K562 (cell line): ENCODE data around the gene NUDT15. TPM values are rescaled to one million over a fixed set of nuclear protein-coding genes. Genes with fewer than 3 reads are reported as not detected.
A peak's percentile ranks its signal among the peaks of the same experiment; 100 is the strongest.

ENCODE experiments used
- BRCA1 ChIP-seq, 2 experiments: fragments of 450-650 bp in 1 of 2; sonication (generic) in 1 of 2; formaldehyde crosslinking in 1 of 2; IDR thresholded peaks; 2 replicates each; pipeline versions ENCODE4 v1.5.0 to v1.6.1; 2017 to 2020; ENCODE audit warnings: mild to moderate bottlenecking in 1 of 2, missing genetic modification reagents in 1 of 2
- CTBP1 ChIP-seq: fragments of 450-650 bp; IDR thresholded peaks from 2 replicates; pipeline ENCODE4 v1.6.1; 2016; ENCODE audit warnings: borderline replicate concordance
- HOMEZ ChIP-seq: fragments of 250-450 bp; sonication (Bioruptor Pico); IDR thresholded peaks from 2 replicates; pipeline ENCODE4 v1.4.0; 2020; ENCODE audit warnings: mild to moderate bottlenecking, moderate library complexity
- KLF13 ChIP-seq: fragments of 450-650 bp; IDR thresholded peaks from 2 replicates; pipeline ENCODE4 v1.6.1; 2016; ENCODE audit warnings: missing genetic modification characterization, low read depth, mild to moderate bottlenecking, missing compliant biosample characterization, moderate library complexity, borderline replicate concordance
- MTA2 ChIP-seq: fragments of 450-650 bp; IDR thresholded peaks from 2 replicates; pipeline ENCODE4 v1.6.1; 2016; ENCODE audit warnings: low read depth
- NR2C2 ChIP-seq, 2 experiments: fragments of 200-800 bp in 1 of 2; sonication (Bioruptor generic) in 1 of 2; sonication (generic) in 1 of 2; formaldehyde crosslinking in 1 of 2; IDR thresholded peaks; 2 replicates each; pipeline versions ENCODE4 v1.6.1 to v1.8.0; 2016 to 2022; ENCODE audit warnings: mild to moderate bottlenecking in 1 of 2, missing compliant biosample characterization in 1 of 2, missing genetic modification characterization in 1 of 2, missing genetic modification reagents in 1 of 2
- PRDM10 ChIP-seq: fragments of 450-650 bp; IDR thresholded peaks from 2 replicates; pipeline ENCODE4 v1.6.1; 2018; ENCODE audit not compliant: partially characterized antibody
- RBBP5 ChIP-seq: fragments of 200-600 bp; sonication (generic); IDR thresholded peaks from 2 replicates; pipeline ENCODE4 v1.6.1; 2012; ENCODE audit warnings: borderline replicate concordance, mild to moderate bottlenecking, low read length, control low read depth, inconsistent platforms; ENCODE audit not compliant: insufficient read depth, poor library complexity, severe bottlenecking
- RBM34 ChIP-seq: fragments of 200-400 bp; formaldehyde crosslinking; IDR thresholded peaks from 2 replicates; pipeline ENCODE4 v1.6.1; 2018; ENCODE audit warnings: low read length, borderline replicate concordance; ENCODE audit not compliant: insufficient read depth
- SMARCA5 ChIP-seq: fragments of 450-650 bp; IDR thresholded peaks from 2 replicates; pipeline ENCODE4 v1.6.1; 2016
- STAT6 ChIP-seq: sonication (generic); formaldehyde crosslinking; IDR thresholded peaks from 2 replicates; pipeline ENCODE4 v1.8.1; 2023; ENCODE audit warnings: mild to moderate bottlenecking, missing genetic modification reagents
- TEAD2 ChIP-seq: fragments of 450-650 bp; IDR thresholded peaks from 2 replicates; pipeline ENCODE4 v1.6.1; 2016; ENCODE audit warnings: missing genetic modification characterization, control low read depth, missing compliant biosample characterization
- ZKSCAN1 ChIP-seq: fragments of 150-350 bp; IDR thresholded peaks from 2 replicates; pipeline ENCODE4 v1.6.1; 2016; ENCODE audit warnings: low read depth, low read length
- ZNF384 ChIP-seq: IDR thresholded peaks from 2 replicates; pipeline ENCODE4 v1.6.1; 2012; ENCODE audit warnings: low read depth, low read length, improper control_type of control experiment
- ZNF695 ChIP-seq: fragments of 450-650 bp; formaldehyde crosslinking; IDR thresholded peaks from 2 replicates; pipeline ENCODE4 v1.4.0; 2020; ENCODE audit warnings: mild to moderate bottlenecking, moderate library complexity
- polyA plus RNA-seq, 8 experiments: library from polyadenylated mRNA; depleted of rRNA in 4 of 8; stranded (reverse) in 5 of 8; unstranded in 3 of 8; fragments of >200 nt; fragmentation: Nextera tagmentation in 2 of 8; fragmentation: Illumina TruSeq in 1 of 8; extraction: Ambion mirVana in 2 of 8; extraction: Trizol in 1 of 8; gene quantifications; 2 replicates each; pipeline versions ENCODE4 v1.2.1 to v1.2.3, GENCODE V29; 2011 to 2014; ENCODE audit warnings: inconsistent platforms in 1 of 8, missing spikeins in 1 of 8
- total RNA-seq, 7 experiments: library from RNA; depleted of rRNA in 6 of 7; stranded (reverse); fragments of >200 nt in 6 of 7; fragmentation: Illumina TruSeq in 2 of 7; extraction: Trizol in 2 of 7; gene quantifications; 2 replicates each; pipeline versions ENCODE4 v1.2.1 to v1.2.3, GENCODE V29; 2011 to 2021; ENCODE audit warnings: low replicate concordance in 1 of 7
- TF ChIP-seq, protein P1 (sequence below): sonication (generic); formaldehyde crosslinking; IDR thresholded peaks from 2 replicates; pipeline ENCODE4 v1.8.0; 2022; ENCODE audit warnings: mild to moderate bottlenecking, missing genetic modification reagents, borderline replicate concordance

Gene NUDT15
- total and polyA plus RNA-seq, 9 of the 15 experiments (the other 6 are each of a cell fraction or from before 2014, with no cell fraction given): 14.2 to 26.9 (median 21.6) TPM

DNA sequence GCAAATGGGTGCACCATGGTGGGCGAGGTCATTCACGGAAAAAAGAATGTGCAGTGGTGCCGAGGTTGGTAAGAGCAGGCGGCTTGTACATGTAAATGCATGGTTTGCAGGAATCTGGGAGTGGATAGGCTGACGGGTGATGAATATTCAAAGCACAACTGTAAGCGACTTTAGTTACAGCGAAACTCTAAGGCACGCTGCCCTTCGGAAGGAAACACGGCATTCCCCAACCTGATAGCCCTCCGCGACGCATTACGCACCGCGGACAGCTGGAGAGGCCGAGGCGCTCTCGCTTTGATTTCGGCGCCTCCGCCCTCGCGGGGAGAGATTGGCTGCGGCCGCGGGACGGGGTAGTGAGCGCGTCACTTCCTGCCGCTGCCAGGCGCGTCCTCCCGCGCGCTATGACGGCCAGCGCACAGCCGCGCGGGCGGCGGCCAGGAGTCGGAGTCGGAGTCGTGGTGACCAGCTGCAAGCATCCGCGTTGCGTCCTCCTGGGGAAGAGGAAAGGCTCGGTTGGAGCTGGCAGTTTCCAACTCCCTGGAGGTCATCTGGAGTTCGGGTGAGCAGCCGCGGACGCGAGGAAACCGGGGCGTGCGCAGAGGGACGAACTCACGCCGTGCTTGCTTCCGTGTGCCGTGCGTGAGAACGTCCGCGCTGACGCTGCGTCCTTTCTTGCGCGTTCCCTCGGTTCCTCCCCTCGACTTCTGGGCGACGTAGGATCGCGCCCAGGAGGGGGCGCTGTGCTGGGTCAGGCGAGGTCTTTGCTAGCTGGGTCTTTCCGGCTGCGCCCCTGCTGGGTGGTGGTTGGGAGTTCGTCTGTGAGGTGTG is at the start of gene NUDT15 (continued):
- TF ChIP-seq PRDM10 (no peak), BRCA1 (IDR thresholded peaks at IDR 0.05) (no peak), BRCA1 (CRISPR knock-in tag; IDR thresholded peaks at IDR 0.05) (no peak), ZNF384 (peak; percentile 9; the same call in 1 of the 2 replicates), HOMEZ (CRISPR knock-in tag) (no peak), ZKSCAN1 (0 out of 2 replicates have a peak, but pooled peaks have one; percentile 23), TEAD2 (no peak), RBM34 (no peak), ZNF695 (CRISPR knock-in tag) (no peak), RBBP5 (peak; percentile 48), KLF13 (tag) (no peak), SMARCA5 (no peak), STAT6 (CRISPR knock-in tag) (no peak), CTBP1 (peak; percentile 97), NR2C2 (CRISPR knock-in tag; IDR thresholded peaks at IDR 0.05) (peak; percentile 66), NR2C2 (tag; IDR thresholded peaks at IDR 0.05) (peak; percentile 95), MTA2 (no peak)
- TF ChIP-seq, protein P1, sequence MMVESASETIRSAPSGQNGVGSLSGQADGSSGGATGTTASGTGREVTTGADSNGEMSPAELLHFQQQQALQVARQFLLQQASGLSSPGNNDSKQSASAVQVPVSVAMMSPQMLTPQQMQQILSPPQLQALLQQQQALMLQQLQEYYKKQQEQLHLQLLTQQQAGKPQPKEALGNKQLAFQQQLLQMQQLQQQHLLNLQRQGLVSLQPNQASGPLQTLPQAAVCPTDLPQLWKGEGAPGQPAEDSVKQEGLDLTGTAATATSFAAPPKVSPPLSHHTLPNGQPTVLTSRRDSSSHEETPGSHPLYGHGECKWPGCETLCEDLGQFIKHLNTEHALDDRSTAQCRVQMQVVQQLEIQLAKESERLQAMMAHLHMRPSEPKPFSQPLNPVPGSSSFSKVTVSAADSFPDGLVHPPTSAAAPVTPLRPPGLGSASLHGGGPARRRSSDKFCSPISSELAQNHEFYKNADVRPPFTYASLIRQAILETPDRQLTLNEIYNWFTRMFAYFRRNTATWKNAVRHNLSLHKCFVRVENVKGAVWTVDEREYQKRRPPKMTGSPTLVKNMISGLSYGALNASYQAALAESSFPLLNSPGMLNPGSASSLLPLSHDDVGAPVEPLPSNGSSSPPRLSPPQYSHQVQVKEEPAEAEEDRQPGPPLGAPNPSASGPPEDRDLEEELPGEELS (CRISPR knock-in tag): no peak
